ENCODE data around the gene U2AF2.

DNA sequence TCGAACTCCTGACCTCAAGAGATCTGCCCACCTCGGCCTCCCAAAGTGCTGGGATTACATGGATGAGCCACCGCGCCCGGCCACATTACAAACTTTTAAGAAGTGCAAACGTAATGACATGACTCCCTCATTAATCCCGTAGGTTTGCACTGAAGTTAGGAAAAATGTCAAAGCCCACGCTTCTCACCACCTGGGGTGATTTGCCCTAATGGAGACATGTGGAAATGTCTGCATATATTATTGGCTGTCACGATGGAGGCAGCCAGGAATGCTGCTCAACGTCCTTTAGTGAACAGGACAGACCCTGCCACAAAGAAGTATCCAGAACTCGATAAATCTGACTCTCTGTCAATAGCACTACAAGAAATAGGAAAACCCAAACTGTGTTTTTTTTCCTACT is 62.4 kb downstream of the U2AF2 start:
- TF ChIP-seq, protein P1, sequence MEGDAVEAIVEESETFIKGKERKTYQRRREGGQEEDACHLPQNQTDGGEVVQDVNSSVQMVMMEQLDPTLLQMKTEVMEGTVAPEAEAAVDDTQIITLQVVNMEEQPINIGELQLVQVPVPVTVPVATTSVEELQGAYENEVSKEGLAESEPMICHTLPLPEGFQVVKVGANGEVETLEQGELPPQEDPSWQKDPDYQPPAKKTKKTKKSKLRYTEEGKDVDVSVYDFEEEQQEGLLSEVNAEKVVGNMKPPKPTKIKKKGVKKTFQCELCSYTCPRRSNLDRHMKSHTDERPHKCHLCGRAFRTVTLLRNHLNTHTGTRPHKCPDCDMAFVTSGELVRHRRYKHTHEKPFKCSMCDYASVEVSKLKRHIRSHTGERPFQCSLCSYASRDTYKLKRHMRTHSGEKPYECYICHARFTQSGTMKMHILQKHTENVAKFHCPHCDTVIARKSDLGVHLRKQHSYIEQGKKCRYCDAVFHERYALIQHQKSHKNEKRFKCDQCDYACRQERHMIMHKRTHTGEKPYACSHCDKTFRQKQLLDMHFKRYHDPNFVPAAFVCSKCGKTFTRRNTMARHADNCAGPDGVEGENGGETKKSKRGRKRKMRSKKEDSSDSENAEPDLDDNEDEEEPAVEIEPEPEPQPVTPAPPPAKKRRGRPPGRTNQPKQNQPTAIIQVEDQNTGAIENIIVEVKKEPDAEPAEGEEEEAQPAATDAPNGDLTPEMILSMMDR (conservative IDR thresholded peaks at IDR 0.05; ENCODE audit: low read depth, low read length) = no peak
- no peak for TF ChIP-seq EZH2 (IDR thresholded peaks at IDR 0.05; ENCODE audit: borderline replicate concordance, low read depth, low read length, poor library complexity, severe bottlenecking)
